HepG2 (cell line): ENCODE results near the gene BTBD19. TPM values are rescaled to one million over a fixed set of nuclear protein-coding genes. Genes with fewer than 3 reads are reported as not detected.

ENCODE experiments used
- BRF2 ChIP-seq: sonication (generic); formaldehyde crosslinking; IDR thresholded peaks from 2 replicates; pipeline ENCODE4 v1.8.1; 2022; ENCODE audit warnings: mild to moderate bottlenecking, missing genetic modification reagents
- ELF4 ChIP-seq: sonication (generic); formaldehyde crosslinking; IDR thresholded peaks from 2 replicates; pipeline ENCODE4 v1.5.0; 2020; ENCODE audit warnings: missing genetic modification reagents, mild to moderate bottlenecking, moderate library complexity, borderline replicate concordance
- MBD4 ChIP-seq: IDR thresholded peaks from 2 replicates; pipeline ENCODE4 v1.6.1; 2012; ENCODE audit warnings: low read length, inconsistent platforms, borderline replicate concordance
- MLLT10 ChIP-seq: sonication (generic); formaldehyde crosslinking; IDR thresholded peaks from 2 replicates; pipeline ENCODE4 v1.4.0; 2020; ENCODE audit warnings: missing genetic modification reagents
- NR3C1 ChIP-seq: sonication (generic); formaldehyde crosslinking; IDR thresholded peaks from 2 replicates; pipeline ENCODE4 v1.4.0; 2020; ENCODE audit warnings: missing genetic modification reagents
- PAF1 ChIP-seq: IDR thresholded peaks from 2 replicates; pipeline ENCODE4 v1.6.1; 2016; ENCODE audit warnings: missing genetic modification reagents, missing compliant biosample characterization
- PHF21A ChIP-seq: sonication (generic); formaldehyde crosslinking; IDR thresholded peaks from 2 replicates; pipeline ENCODE4 v1.5.0; 2020; ENCODE audit warnings: mild to moderate bottlenecking, missing genetic modification reagents
- POLR2AphosphoS5 ChIP-seq: IDR thresholded peaks from 2 replicates; pipeline ENCODE4 v1.6.1; 2012; ENCODE audit warnings: low read depth, low read length
- RFX1 ChIP-seq: fragments of 450-650 bp; IDR thresholded peaks from 2 replicates; pipeline ENCODE4 v1.6.1; 2017
- ZNF142 ChIP-seq: sonication (generic); formaldehyde crosslinking; IDR thresholded peaks from 2 replicates; pipeline ENCODE4 v1.4.0; 2020; ENCODE audit warnings: missing genetic modification reagents
- ZNF318 ChIP-seq: sonication (generic); formaldehyde crosslinking; IDR thresholded peaks from 2 replicates; pipeline ENCODE4 v1.4.0; 2020; ENCODE audit warnings: mild to moderate bottlenecking, missing genetic modification reagents
- ZNF382 ChIP-seq: sonication (generic); formaldehyde crosslinking; IDR thresholded peaks from 2 replicates; pipeline ENCODE4 v1.5.0; 2020; ENCODE audit warnings: missing genetic modification reagents, mild to moderate bottlenecking, borderline replicate concordance
- ZNF430 ChIP-seq: sonication (generic); formaldehyde crosslinking; IDR thresholded peaks from 2 replicates; pipeline ENCODE4 v1.9.0; 2021; ENCODE audit warnings: mild to moderate bottlenecking, missing genetic modification reagents
- ZNF615 ChIP-seq: sonication (generic); formaldehyde crosslinking; IDR thresholded peaks from 2 replicates; pipeline ENCODE4 v1.5.0; 2020; ENCODE audit warnings: mild to moderate bottlenecking, missing genetic modification reagents, borderline replicate concordance
- polyA plus RNA-seq, 8 experiments: library from polyadenylated mRNA; depleted of rRNA in 3 of 8; stranded (reverse) in 7 of 8; unstranded in 1 of 8; fragments of >200 nt; fragmentation: Illumina TruSeq in 4 of 8; extraction: Trizol in 4 of 8; gene quantifications; 2 replicates each; pipeline versions ENCODE4 v1.2.1 to v1.2.3, GENCODE V29; 2011 to 2016; ENCODE audit warnings: low read depth in 4 of 8, missing spikeins in 1 of 8, mixed read lengths in 1 of 8; ENCODE audit not compliant: insufficient read depth in 1 of 8
- total RNA-seq, 5 experiments: library from RNA; depleted of rRNA; stranded (reverse); fragments of >200 nt; fragmentation: Illumina TruSeq; extraction: Trizol; gene quantifications; 2 replicates each; pipeline ENCODE4 v1.2.3, GENCODE V29; 2016; ENCODE audit warnings: low read depth in 1 of 5

The BTBD19 gene
- total and polyA plus RNA-seq, 2 of the 13 experiments (the other 11 are each of a cell fraction or from before 2014, with no cell fraction given), result 2.7 to 6.7 TPM

GRCh38 chr1:44780583-44781121 is 27.7 kb upstream of the BTBD19 start (continued):
- TF ChIP-seq ZNF142 (CRISPR knock-in tag), result no peak
- no peak for TF ChIP-seq NR3C1
- 0 out of 2 replicates have a peak, but pooled peaks have one; percentile 42 for TF ChIP-seq POLR2AphosphoS5
- TF ChIP-seq ELF4 (CRISPR knock-in tag), result no peak
- 0 out of 2 replicates have a peak, but pooled peaks have one; percentile 12 for TF ChIP-seq MBD4
- TF ChIP-seq RFX1, result no peak
- TF ChIP-seq ZNF382 (CRISPR knock-in tag), result no peak
- no peak for TF ChIP-seq PHF21A
- no peak for TF ChIP-seq ZNF615 (CRISPR knock-in tag)
- no peak for TF ChIP-seq ZNF430 (CRISPR knock-in tag)
- 0 out of 2 replicates have a peak, but pooled peaks have one; percentile 46 for TF ChIP-seq PAF1 (CRISPR knock-in tag)
- no peak for TF ChIP-seq MLLT10 (CRISPR knock-in tag)
- TF ChIP-seq ZNF318 (CRISPR knock-in tag), result no peak
- TF ChIP-seq BRF2, result no peak
